HFF-Myc (cell line): Measurements from ENCODE around the gene PKD2L1.

Experiments
- DNase-seq: peaks from one replicate; pipeline ENCODE4 v3.0.0-alpha.2; 2011; ENCODE audit warnings: low read depth; ENCODE audit errors: extremely low read depth
- H3K4me3 ChIP-seq: replicated peaks from 2 replicates; pipeline ENCODE4 v1.5.1; 2011; ENCODE audit warnings: low read depth, mild to moderate bottlenecking, control low read depth, low read length
- CTCF ChIP-seq: IDR thresholded peaks from 2 replicates; pipeline ENCODE4 v1.5.1; 2012; ENCODE audit warnings: mild to moderate bottlenecking, low read depth, low read length, control low read depth; ENCODE audit errors: missing control alignments

The PKD2L1 gene

GRCh38 chr10:100346765-100347567 is 16.9 kb upstream of the PKD2L1 start, which contains the start of gene SCD:
Gene SCD (plus strand): TSS chr10:100347233. CDS start chr10:100347505, 272 bp downstream.
- peak; percentile 91 for DNase-seq
- no peak for TF ChIP-seq CTCF
- peak within 1 kb of the TSS; percentile 96 for H3K4me3 ChIP-seq

- DNase-seq: no peak
- no peak for TF ChIP-seq CTCF
- H3K4me3 ChIP-seq: peak overlapping the region; percentile 96
These were observed 16.3 kb upstream of the PKD2L1 start for GRCh38 chr10:100346351-100346764.

- TF ChIP-seq CTCF: no peak
- peak overlapping the region; percentile 96 for H3K4me3 ChIP-seq
- DNase-seq: no peak
These were observed 15.7 kb upstream of the PKD2L1 start for GRCh38 chr10:100345570-100346330.

GRCh38 chr10:100344241-100344788 is 14.3 kb upstream of the PKD2L1 start:
- no peak overlapping the region for H3K4me3 ChIP-seq
- no peak for DNase-seq
- TF ChIP-seq CTCF: no peak

- no peak overlapping the region for H3K4me3 ChIP-seq
- DNase-seq: no peak
- TF ChIP-seq CTCF: no peak
These were observed 12.6 kb upstream of the PKD2L1 start for GRCh38 chr10:100342627-100342972.

- peak; percentile 37 for DNase-seq
- H3K4me3 ChIP-seq: no peak overlapping the region
- TF ChIP-seq CTCF: peak; percentile 71
These were observed 12.1 kb upstream of the PKD2L1 start for GRCh38 chr10:100341953-100342626.
